DMS153 treated with DMSO at 0.1 percent for 48 hours (cell line): Measurements from ENCODE around the gene SND1.
"Not testable (repeated sequence)": the region's sequence is repeated elsewhere in the genome, so short reads cannot be mapped to it uniquely, and the experiment has no call there.

ENCODE experiments used
- DNase-seq: peaks from one replicate; lab custom pipeline; 2025; ENCODE audit not compliant: unreplicated experiment; lab: John Stamatoyannopoulos, UW

Gene SND1

GRCh38 chr7:127901895-127902703 is 250.1 kb downstream of the SND1 start:
- DNase-seq = no peak

GRCh38 chr7:127902753-127903152 is 250.8 kb downstream of the SND1 start:
- DNase-seq = not testable (repeated sequence)

DNA sequence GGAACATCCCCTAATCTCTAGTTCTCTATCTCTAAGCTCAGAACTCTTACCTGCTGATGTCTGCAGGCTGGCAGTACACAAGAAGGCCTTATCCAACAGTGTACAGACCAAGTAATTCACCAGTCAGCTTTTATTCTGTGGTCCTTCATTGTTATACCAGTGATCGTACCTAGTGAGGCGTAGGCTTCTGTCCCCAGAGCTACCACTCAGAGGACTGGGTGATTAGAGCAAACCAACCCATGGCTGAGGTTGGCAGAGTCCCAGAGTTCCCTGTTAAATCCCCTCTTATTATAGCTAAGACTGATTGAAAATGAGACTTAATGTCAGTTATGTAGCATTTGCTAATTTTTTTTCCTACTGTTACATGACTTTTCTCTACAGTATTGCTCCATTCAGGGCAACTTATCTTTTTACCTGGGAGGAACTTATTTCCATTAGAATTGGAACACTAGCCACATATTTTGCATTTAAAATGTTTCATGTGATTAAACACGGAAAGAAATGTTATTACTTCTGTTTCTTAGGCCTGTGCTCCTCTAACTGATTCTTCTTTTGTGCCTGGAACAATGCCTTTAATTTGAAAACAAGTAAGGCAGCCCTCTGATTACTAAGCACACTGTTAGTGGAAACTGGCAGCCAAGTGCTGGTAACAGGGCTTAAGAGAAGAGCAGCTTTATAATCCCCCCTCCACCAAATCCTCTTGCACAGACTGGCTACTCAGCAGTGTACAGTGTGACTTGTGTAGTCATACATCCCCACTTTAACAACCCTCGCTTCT is 252.1 kb downstream of the SND1 start:
- DNase-seq = no peak

DNA sequence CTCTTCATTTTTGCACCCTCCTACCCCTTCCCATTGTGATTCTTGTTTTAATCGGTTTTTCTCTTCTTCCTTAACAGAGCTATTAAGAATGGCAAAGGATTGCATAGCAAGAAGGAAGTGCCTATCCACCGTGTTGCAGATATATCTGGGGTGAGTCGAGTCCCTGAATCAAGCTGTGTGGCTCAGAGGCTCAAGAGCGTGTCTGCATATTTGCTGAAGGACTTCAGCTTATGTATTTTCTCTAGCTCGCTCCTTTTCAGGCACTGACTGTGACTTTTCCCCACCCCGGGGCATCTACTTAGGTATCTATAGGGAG is 252.6 kb downstream of the SND1 start:
- DNase-seq = no peak

GRCh38 chr7:127905021-127905420 is 253.0 kb downstream of the SND1 start:
- no peak for DNase-seq

GRCh38 chr7:127905491-127906330 is 253.7 kb downstream of the SND1 start:
- DNase-seq = no peak

DNA sequence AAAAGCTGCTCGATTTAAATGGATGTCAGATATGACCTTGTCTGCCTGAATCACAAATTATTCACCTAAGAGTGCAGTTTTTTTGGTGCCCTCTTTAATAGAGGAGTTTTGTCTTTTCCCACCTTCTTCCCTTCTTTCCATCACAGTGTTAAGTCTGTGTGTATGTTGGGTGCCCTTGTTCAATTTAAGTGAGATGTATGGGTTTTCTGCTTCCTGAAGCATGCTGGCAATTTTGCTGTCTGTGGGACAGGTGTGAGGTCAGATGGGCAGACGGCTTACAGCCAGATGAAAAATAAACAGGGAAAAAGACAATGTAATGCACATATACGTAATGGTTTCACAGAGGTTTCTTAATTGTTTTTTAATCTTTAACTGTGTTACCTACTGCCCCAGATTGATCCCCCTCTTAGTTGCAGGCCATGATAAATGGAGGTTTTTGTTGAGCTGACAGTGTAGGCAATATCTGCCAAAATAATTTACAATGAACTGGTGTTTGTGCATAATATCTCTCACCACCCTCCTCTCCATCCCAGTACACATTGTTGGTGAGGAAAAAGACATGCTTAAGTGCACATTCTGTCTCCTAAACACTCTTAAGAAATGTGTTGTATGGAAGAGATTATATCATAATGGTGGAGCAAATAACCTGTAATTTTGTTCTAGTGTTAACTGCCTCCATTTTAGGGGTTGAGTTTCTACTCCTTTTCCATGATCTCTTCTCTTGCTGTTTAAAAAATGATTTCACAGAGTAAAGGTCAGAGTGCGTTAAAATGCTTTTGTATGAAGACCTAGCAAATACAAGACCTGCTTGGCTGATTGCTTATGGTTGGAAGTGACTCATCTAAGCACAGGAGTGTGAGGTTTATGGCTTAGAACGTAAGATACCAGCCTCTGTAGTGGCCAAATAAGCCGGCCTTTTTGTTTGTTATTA is 255.4 kb downstream of the SND1 start:
- no peak for DNase-seq

- no peak for DNase-seq
Observed at GRCh38 chr7:127908430-127909258, 256.6 kb downstream of the SND1 start.

- no peak for DNase-seq
Observed at GRCh38 chr7:127909424-127910152, 257.6 kb downstream of the SND1 start.

- DNase-seq = no peak
Observed at GRCh38 chr7:127910670-127911069, 258.7 kb downstream of the SND1 start.

DNA sequence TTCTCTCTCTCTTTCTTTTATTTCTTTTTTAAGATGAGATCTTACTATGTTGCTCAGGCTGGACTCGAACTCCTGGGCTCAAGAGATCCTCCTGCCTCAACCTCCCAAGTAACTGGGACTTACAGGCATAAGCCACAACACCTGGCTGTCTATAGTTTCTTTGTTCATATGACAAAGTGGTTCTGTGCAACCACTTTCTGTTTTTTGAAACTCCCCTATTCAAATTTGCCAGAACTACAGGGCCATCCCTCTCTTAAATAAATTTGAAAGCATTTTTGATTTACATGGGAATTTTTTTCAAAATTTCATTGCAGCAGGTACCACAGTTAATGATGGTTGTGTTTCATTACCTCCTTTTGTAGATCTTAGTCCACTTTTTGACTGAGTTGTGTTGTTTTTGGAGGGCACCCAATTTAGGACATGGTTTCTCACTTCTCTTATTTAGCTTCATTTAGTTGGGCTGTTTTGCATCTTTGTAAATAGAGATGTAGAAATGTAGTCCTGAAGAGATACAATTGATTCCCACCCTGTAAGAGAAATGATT is 260.0 kb downstream of the SND1 start:
- DNase-seq = no peak

DNA sequence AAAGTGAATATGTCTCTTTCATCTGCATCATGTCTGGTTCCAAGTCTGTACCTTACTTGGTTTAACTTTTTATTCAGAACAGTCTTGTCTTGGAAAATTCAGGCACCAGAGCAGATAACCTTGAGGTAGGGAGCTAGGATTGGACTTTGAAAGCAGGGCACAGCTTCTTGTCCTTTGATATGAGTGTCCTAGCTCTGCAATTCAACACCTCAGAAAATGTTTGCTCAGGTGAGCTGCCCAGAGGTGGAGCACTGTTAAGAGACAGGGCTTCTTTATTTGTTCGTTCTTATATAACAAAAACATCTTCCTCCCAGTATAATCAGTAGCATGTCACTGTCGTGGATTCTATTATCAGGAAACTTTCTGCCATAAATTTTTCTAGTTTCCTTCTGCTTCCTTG is 260.9 kb downstream of the SND1 start:
- no peak for DNase-seq

- no peak for DNase-seq
Observed at GRCh38 chr7:127913686-127914085, 261.7 kb downstream of the SND1 start.

GRCh38 chr7:127914693-127915092 is 262.7 kb downstream of the SND1 start:
- no peak for DNase-seq

GRCh38 chr7:127916735-127917134 is 264.7 kb downstream of the SND1 start:
- no peak for DNase-seq

GRCh38 chr7:127918130-127918529 is 266.1 kb downstream of the SND1 start:
- DNase-seq = no peak

DNA sequence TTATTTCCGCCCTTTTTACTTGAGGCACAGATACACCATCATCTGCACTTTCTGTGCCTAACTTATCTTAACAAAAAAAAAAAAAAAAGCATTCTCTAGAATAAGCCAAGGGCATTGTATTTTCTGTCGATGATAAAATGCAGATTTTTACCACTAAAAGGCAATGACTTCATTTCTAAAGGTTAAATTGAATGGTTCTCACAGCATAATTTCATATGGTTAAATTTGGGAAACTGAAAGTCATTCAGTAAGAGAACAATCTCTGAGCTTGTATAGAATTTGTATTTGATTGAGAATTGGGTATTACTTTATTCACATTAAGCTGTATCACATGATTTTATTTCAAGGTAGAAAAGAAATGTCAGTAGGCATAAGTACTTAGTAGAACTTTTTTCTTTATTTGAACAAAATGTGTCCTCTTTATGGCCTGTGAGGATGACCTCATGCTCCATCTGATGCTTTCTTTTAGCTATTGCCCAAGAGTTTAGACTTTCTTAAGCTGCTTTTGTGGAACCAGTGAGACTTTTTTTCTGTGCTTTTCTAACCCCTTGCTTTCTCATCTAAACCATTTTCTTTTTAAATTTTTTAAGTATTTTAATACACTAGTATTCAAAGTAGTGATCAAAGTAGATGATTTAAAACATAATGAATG is 268.9 kb downstream of the SND1 start:
- no peak for DNase-seq

DNA sequence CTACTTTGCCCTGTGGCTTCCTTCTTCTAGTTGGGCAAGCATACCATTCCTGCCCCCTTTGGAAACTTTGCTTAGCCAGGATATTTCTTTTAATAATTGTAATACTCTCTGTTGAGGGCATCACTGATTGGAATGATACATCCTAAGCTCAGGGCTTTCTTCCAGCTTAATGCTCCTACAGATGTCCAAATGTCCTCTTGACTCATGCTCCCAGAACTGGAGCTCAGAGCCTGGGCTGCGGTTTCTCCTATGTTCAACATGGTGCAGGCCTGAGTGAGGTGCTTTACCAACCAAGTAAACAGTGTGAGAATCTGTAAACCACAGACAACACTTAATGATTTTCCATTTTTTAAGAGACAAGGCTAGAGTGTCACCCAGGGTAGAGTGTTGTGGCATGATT is 270.7 kb downstream of the SND1 start:
- no peak for DNase-seq
